Endothelial cell of umbilical vein (primary cell): ENCODE measurements around the gene NANS. TPM values are rescaled to one million over a fixed set of nuclear protein-coding genes. Genes with fewer than 3 reads are reported as not detected.

ENCODE experiments used
- BruUV-seq: library from RNA; stranded (reverse); fragments of 400-500 nt; replicated peaks from 2 replicates; lab custom pipeline; 2021; lab: Mats Ljungman, UMichigan
- CTCF ChIA-PET: fragments of 300-600, 350-600 bp; sonication (Branson Sonifier 250); formaldehyde crosslinking; loops from one replicate; lab custom pipeline; 2021; ENCODE audit warnings: antibody characterized with exemption, inconsistent platforms; lab: Charles Lee
- POLR2A ChIA-PET: fragments of 300-600, 350-600 bp; sonication (Branson Sonifier 250); formaldehyde crosslinking; loops from one replicate; lab custom pipeline; 2021; ENCODE audit warnings: antibody characterized with exemption, inconsistent platforms; lab: Charles Lee
- DNase-seq: peaks from one replicate; pipeline ENCODE4 v3.0.0-alpha.2; 2011; ENCODE audit warnings: low read depth, low spot score
- FAIRE-seq: peaks from 2 replicates; lab custom pipeline; 2011; peaks lifted over from hg19 to GRCh38; lab: Jason Lieb, UNC
- H2AFZ ChIP-seq: 2 replicates; pipeline ENCODE4 v1.6.0; 2012; ENCODE audit warnings: low read depth, low read length, control low read depth, inconsistent platforms
- H3K27ac ChIP-seq: 2 replicates; pipeline ENCODE4 v1.5.1; 2011; ENCODE audit warnings: low read depth, mild to moderate bottlenecking, control low read depth, low read length, moderate library complexity; ENCODE audit not compliant: insufficient read depth
- H3K27me3 ChIP-seq, 2 experiments: 2 replicates each; pipeline versions ENCODE4 v1.6.0 to v1.6.1; 2011; ENCODE audit warnings: low read length in 2 of 2, mixed read lengths in 1 of 2; ENCODE audit not compliant: control insufficient read depth in 2 of 2, insufficient read depth in 2 of 2
- H3K36me3 ChIP-seq, 2 experiments: 2 replicates in 1 of 2; 3 replicates in 1 of 2; pipeline ENCODE4 v1.5.1; 2011; ENCODE audit warnings: low read length in 2 of 2, mild to moderate bottlenecking in 1 of 2, moderate library complexity in 1 of 2; ENCODE audit not compliant: control insufficient read depth in 2 of 2, insufficient read depth in 2 of 2; ENCODE audit errors: extremely low read depth in 1 of 2
- H3K4me1 ChIP-seq: 3 replicates; pipeline ENCODE4 v1.5.1; 2011; ENCODE audit warnings: mild to moderate bottlenecking, low read length; ENCODE audit not compliant: control insufficient read depth, insufficient read depth; ENCODE audit errors: extremely low read depth
- H3K4me2 ChIP-seq: 2 replicates; pipeline ENCODE4 v1.6.1; 2011; ENCODE audit warnings: low read length, control low read depth, mixed read lengths; ENCODE audit not compliant: insufficient read depth
- H3K4me3 ChIP-seq, 3 experiments: fragments of 200-600 bp in 1 of 3; sonication (generic), shearing (Covaris generic) in 1 of 3; replicated peaks in 1 of 3; 2 replicates each; pipeline ENCODE4 v1.5.1; 2011 to 2016; ENCODE audit warnings: control low read depth in 3 of 3, low read length in 3 of 3, mild to moderate bottlenecking in 2 of 3, inconsistent platforms in 1 of 3, low read depth in 1 of 3, moderate library complexity in 1 of 3; ENCODE audit not compliant: insufficient read depth in 1 of 3
- H3K79me2 ChIP-seq: 2 replicates; pipeline ENCODE4 v1.6.0; 2012; ENCODE audit warnings: low read length, inconsistent platforms; ENCODE audit not compliant: control insufficient read depth, insufficient read depth
- H3K9ac ChIP-seq: replicated peaks from 2 replicates; pipeline ENCODE3; 2011; ENCODE audit warnings: low read length, control low read depth; ENCODE audit not compliant: insufficient read depth; ENCODE audit errors: extremely low read depth
- H3K9me1 ChIP-seq: replicated peaks from 3 replicates; pipeline ENCODE4 v1.6.0; 2011; ENCODE audit warnings: mild to moderate bottlenecking, low read length; ENCODE audit not compliant: control insufficient read depth, insufficient read depth; ENCODE audit errors: extremely low read depth
- H3K9me3 ChIP-seq: replicated peaks from 2 replicates; pipeline ENCODE4 v1.5.1; 2012; ENCODE audit warnings: low read length, inconsistent platforms; ENCODE audit not compliant: control insufficient read depth, insufficient read depth
- H4K20me1 ChIP-seq: replicated peaks from 2 replicates; pipeline ENCODE3; 2011; ENCODE audit warnings: mild to moderate bottlenecking, low read length; ENCODE audit not compliant: control insufficient read depth, insufficient read depth; ENCODE audit errors: extremely low read depth
- EZH2 ChIP-seq: IDR thresholded peaks from 2 replicates; pipeline ENCODE4 v1.6.1; 2012; ENCODE audit warnings: borderline replicate concordance, low read depth, mild to moderate bottlenecking, moderate library complexity, low read length, inconsistent platforms; ENCODE audit not compliant: severe bottlenecking
- FOS ChIP-seq: IDR thresholded peaks from 2 replicates; pipeline ENCODE4 v1.6.1; 2011; ENCODE audit warnings: mild to moderate bottlenecking, low read length, moderate library complexity, borderline replicate concordance; ENCODE audit not compliant: insufficient read depth
- GATA2 ChIP-seq: IDR thresholded peaks from 2 replicates; pipeline ENCODE4 v1.7.0; 2011; ENCODE audit warnings: low read depth, mild to moderate bottlenecking, moderate library complexity, mixed read lengths, low read length; ENCODE audit not compliant: insufficient read length, insufficient read depth
- JUN ChIP-seq: IDR thresholded peaks from 2 replicates; pipeline ENCODE4 v1.6.1; 2011; ENCODE audit warnings: borderline replicate concordance, low read depth; ENCODE audit not compliant: insufficient read length, insufficient read depth
- MYC ChIP-seq: IDR thresholded peaks from one replicate; pipeline ENCODE4 v1.6.1; 2011; ENCODE audit warnings: mild to moderate bottlenecking, low read depth, low read length
- POLR2A ChIP-seq: IDR thresholded peaks from 2 replicates; pipeline ENCODE4 v1.6.1; 2012; ENCODE audit warnings: low read depth, mild to moderate bottlenecking, control low read depth, low read length
- POLR2AphosphoS5 ChIP-seq: IDR thresholded peaks from 2 replicates; pipeline ENCODE4 v1.6.1; 2012; ENCODE audit warnings: low read depth, mild to moderate bottlenecking, control low read depth, low read length, moderate library complexity; ENCODE audit not compliant: insufficient read depth
- dilution Hi-C: fragments of 300-500 bp; cut with MboI; formaldehyde crosslinking; loops from one replicate; pipeline ENCODE4 v1.15.0; 2019; ENCODE audit warnings: low sequenced_read_pairs; ENCODE audit not compliant: extremely low pct_ligation_motif_present
- intact Hi-C: fragments of 100-400 bp; cut with micrococcal nuclease; formaldehyde crosslinking; loops from one replicate; pipeline ENCODE4 v1.10.0; 2022
- polyA plus RNA-seq, 4 experiments: library from polyadenylated mRNA; depleted of rRNA in 3 of 4; stranded (reverse) in 3 of 4; unstranded in 1 of 4; fragments of >200 nt; gene quantifications; 2 replicates each; pipeline versions ENCODE4 v1.2.1 to v1.2.3, GENCODE V29; 2011 to 2012; ENCODE audit warnings: missing spikeins in 1 of 4
- total RNA-seq: library from RNA; stranded (reverse); gene quantifications from 2 replicates; pipeline ENCODE4 v1.2.3, GENCODE V29; 2021
- TF ChIP-seq, protein P1 (sequence below): IDR thresholded peaks from 2 replicates; pipeline ENCODE4 v1.6.1; 2011; ENCODE audit not compliant: insufficient read depth, insufficient read length
- TF ChIP-seq, protein P2 (sequence below), 2 donors: IDR thresholded peaks; 1 replicate in 1 of 2; 2 replicates in 1 of 2; pipeline ENCODE4 v1.5.1; 2011; ENCODE audit warnings: low read length in 2 of 2, mild to moderate bottlenecking in 2 of 2, moderate library complexity in 2 of 2, control low read depth in 1 of 2, inconsistent platforms in 1 of 2, low read depth in 1 of 2; ENCODE audit not compliant: insufficient read depth in 1 of 2; ENCODE audit errors: extremely low read depth in 1 of 2

NANS gene
- total and polyA plus RNA-seq, 2 donors (not counting 3 experiments of a cell fraction or from before 2014, with no cell fraction given), result 85.1 to 108 TPM

DNA sequence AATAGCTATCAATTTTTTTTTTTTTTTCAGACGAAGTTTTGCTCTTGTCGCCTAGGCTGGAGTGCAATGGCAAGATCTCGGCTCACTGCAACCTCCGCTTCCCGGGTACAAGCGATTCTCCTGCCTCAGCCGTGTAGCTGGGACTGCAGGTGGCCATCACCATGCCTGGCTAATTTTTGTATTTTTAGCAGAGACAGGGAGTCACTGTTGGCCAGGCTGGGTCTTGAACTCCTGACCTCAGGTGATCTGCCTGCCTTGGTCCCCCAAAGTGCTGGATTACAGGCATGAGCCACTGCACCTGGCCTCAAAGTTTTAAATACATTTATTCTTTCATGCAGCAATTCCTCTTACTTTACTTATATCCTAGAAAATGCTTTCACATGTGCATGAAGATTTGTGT, 44.9 kb downstream of the NANS start:
- H3K4me1 ChIP-seq, result no peaks in the 10 kb centered on the region

More for the DNA sequence above, 44.9 kb downstream of the NANS start:
- POLR2A ChIA-PET, result no interaction called here
- intact Hi-C loops, result no loop called here
- H3K27ac ChIP-seq, result no peak overlapping the region
- FAIRE-seq, result peak; percentile 37
- no peak for DNase-seq
- H3K79me2 ChIP-seq, result no peaks in the 10 kb centered on the region
- H3K36me3 ChIP-seq, result no peaks in the 10 kb centered on the region
- no TSS peak for BruUV-seq
- H3K9ac ChIP-seq, result no peak overlapping the region
- H3K9me1 ChIP-seq, result no peaks in the 10 kb centered on the region
- CTCF ChIA-PET, result interaction anchor here (0.6 to 1.5 kb wide), 3 partner anchors 17 to 79 kb away, joined by 3 to 4 read pairs (median 3); partner anchors contain the start of gene TRIM14
- no peak overlapping the region for H3K4me3 ChIP-seq
- no peaks in the 10 kb centered on the region for H4K20me1 ChIP-seq
- no peaks in the 10 kb centered on the region for H3K27me3 ChIP-seq
- TF ChIP-seq MYC, result no peak
- TF ChIP-seq JUN, result no peak
- TF ChIP-seq GATA2, result no peak
- TF ChIP-seq, protein P1, sequence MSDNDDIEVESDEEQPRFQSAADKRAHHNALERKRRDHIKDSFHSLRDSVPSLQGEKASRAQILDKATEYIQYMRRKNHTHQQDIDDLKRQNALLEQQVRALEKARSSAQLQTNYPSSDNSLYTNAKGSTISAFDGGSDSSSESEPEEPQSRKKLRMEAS, result no peak
- TF ChIP-seq, protein P2, sequence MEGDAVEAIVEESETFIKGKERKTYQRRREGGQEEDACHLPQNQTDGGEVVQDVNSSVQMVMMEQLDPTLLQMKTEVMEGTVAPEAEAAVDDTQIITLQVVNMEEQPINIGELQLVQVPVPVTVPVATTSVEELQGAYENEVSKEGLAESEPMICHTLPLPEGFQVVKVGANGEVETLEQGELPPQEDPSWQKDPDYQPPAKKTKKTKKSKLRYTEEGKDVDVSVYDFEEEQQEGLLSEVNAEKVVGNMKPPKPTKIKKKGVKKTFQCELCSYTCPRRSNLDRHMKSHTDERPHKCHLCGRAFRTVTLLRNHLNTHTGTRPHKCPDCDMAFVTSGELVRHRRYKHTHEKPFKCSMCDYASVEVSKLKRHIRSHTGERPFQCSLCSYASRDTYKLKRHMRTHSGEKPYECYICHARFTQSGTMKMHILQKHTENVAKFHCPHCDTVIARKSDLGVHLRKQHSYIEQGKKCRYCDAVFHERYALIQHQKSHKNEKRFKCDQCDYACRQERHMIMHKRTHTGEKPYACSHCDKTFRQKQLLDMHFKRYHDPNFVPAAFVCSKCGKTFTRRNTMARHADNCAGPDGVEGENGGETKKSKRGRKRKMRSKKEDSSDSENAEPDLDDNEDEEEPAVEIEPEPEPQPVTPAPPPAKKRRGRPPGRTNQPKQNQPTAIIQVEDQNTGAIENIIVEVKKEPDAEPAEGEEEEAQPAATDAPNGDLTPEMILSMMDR (IDR thresholded peaks at IDR 0.05; ENCODE audit: extremely low read depth in 1 of 2, insufficient read depth in 1 of 2, low read depth in 1 of 2, low read length in 2 of 2), result no peak
- no peak for TF ChIP-seq EZH2
- no peak for TF ChIP-seq FOS
- no peak for TF ChIP-seq POLR2A
- no peak for TF ChIP-seq POLR2AphosphoS5
- no peak overlapping the region for H3K4me2 ChIP-seq
- no peak overlapping the region for H2AFZ ChIP-seq
- no peaks in the 10 kb centered on the region for H3K9me3 ChIP-seq
- dilution Hi-C loops, result no loop called here
